Renal pelvis (tissue), 4 donors: ENCODE data around the gene F7. TPM values are rescaled to one million over a fixed set of nuclear protein-coding genes. Genes with fewer than 3 reads are reported as not detected.

Source experiments
- DNase-seq: peaks from one replicate; pipeline ENCODE4 v3.0.0-alpha.2; 2013
- polyA plus RNA-seq, 3 donors: library from polyadenylated mRNA; unstranded; fragments of 120-200 nt; gene quantifications; one replicate each; pipeline ENCODE4 v1.2.1, GENCODE V29; 2013; ENCODE audit not compliant: insufficient read length in 3 of 3

Gene F7
- polyA plus RNA-seq, 3 donors, result 4.5 to 5.8 (median 4.8) TPM

DNA sequence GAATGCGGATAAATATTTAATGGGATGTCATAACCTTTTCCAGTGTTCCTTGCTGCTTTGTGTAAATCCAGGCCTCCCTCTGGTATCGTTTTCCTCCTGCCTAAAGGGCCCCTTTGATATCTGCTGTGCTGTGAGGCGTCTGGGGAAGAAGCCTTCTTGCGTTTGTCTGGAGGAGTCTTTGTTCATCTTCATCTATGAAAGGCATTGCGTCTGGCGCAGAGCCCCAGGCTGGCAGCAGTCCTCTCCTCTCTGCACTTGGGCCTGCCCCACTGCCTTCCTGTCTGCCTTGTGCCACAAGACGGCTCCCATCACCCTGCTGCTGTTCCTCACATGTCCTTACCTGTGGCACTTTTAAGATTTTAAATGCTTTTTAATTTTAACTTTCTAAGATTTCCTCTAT is 62.6 kb downstream of the F7 start:
- no peak for DNase-seq

- DNase-seq, result no peak
Measured at GRCh38 chr13:113169277-113170272, 64.0 kb downstream of the F7 start.

Other genes with a start within 250 kb of the F7 start
- 10 to 100 TPM; 34.8 to 43.4 (median 35.8) TPM for gene MCF2L, start 136.6 kb upstream of the F7 start, polyA plus RNA-seq
- 10 to 100 TPM; 23.6 to 26.6 (median 24.2) TPM for gene F10, start 17.0 kb downstream of the F7 start, polyA plus RNA-seq
- gene PROZ, start 52.9 kb downstream of the F7 start, polyA plus RNA-seq, result 1 to 10 TPM; 2.9 to 4.8 (median 3.5) TPM
- 10 to 100 TPM; 56.9 to 80.4 (median 64.4) TPM for gene PCID2, start 102.9 kb downstream of the F7 start, polyA plus RNA-seq
- gene CUL4A, start 103.8 kb downstream of the F7 start, polyA plus RNA-seq, result 10 to 100 TPM; 75.1 to 97.4 (median 80.0) TPM
- gene LAMP1, start 191.4 kb downstream of the F7 start, polyA plus RNA-seq, result 100 to 1,000 TPM; 174 to 186 (median 178) TPM